ENCODE results near the gene RBM33.

RBM33 gene

DNA sequence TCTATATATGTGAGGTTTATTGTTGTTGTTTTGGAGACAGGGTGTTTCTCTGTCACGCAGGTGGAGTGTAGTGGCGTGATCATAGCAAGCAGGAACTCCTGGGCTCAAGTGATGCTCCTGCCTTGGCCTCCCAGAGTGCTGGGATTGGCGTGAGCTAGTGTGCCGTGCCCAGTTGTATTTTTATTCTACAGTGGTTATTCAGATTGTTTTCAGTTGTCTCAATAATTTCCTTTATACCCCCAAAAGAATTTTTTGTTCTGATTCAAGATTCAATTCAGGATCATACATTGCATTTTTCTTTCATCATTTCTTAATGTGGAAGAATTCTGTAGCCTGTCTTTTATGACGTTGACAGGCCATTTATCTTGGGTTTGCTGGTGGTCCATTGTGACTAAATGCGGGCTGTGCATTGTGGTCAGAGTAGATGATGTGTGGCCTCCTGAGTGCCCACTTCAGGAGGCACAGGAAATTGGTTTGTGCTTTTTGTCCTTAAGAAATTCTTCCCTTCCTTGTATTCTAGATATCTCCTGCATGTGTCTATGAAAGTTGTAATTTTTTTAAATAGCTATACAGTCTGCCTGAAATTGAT is 22.9 kb downstream of the RBM33 start:
- TF ChIP-seq, protein P1, sequence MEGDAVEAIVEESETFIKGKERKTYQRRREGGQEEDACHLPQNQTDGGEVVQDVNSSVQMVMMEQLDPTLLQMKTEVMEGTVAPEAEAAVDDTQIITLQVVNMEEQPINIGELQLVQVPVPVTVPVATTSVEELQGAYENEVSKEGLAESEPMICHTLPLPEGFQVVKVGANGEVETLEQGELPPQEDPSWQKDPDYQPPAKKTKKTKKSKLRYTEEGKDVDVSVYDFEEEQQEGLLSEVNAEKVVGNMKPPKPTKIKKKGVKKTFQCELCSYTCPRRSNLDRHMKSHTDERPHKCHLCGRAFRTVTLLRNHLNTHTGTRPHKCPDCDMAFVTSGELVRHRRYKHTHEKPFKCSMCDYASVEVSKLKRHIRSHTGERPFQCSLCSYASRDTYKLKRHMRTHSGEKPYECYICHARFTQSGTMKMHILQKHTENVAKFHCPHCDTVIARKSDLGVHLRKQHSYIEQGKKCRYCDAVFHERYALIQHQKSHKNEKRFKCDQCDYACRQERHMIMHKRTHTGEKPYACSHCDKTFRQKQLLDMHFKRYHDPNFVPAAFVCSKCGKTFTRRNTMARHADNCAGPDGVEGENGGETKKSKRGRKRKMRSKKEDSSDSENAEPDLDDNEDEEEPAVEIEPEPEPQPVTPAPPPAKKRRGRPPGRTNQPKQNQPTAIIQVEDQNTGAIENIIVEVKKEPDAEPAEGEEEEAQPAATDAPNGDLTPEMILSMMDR (IDR thresholded peaks at IDR 0.05; ENCODE audit: poor library complexity, severe bottlenecking) = no peak
- no peak overlapping the region for H3K4me3 ChIP-seq (ENCODE audit: severe bottlenecking)
- H3K9me3 ChIP-seq (ENCODE audit: severe bottlenecking) = no peaks in the 10 kb centered on the region
- no peak overlapping the region for H3K27ac ChIP-seq (ENCODE audit: poor library complexity, severe bottlenecking)
- peaks cover 24% of the 10 kb centered on the region for H3K4me1 ChIP-seq (ENCODE audit: insufficient read depth, poor library complexity, severe bottlenecking)
- DNase-seq (ENCODE audit: low spot score) (no peak), ATAC-seq (ENCODE audit: low read depth) (no peak)
- no peaks in the 10 kb centered on the region for H3K27me3 ChIP-seq (ENCODE audit: insufficient read depth, poor library complexity, severe bottlenecking)
- H3K36me3 ChIP-seq (ENCODE audit: low read depth) = peaks cover 21% of the 10 kb centered on the region

DNA sequence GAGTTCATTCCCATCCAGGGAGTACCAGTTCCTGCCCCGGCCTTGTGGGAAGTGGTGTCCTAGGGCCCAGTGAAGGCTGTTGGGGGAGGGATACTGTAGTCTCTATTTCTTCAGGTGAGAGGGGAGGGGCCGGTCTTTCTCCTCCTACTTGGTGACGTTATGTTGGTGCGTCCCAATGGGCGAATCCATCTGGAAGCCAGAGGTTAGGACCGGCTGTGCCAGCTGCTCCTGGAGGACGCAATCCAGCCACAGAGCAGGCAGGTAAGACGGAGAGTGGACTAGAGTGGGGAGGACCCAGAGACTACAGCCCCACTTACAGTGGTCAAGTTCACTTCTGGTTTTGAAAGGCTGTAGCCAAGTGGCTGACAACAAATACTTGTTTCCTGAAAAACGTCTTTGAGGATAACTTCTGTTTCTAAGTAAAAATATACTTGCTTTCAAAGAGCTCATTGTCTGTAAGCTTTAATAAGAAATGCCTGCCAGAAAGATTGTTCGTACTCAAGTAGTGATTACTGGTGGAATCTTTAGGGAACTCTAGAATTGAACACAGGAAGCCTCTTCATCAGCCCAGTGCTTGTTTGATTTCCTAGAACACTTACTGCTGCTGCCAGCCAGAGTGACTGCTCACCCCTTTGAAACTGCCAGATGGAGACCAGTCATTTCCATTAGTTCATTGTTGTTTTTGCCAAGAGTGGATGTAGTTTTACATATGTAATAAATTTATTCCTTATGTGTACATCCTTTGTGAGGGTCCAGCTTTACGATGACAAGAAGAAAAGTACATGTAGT is 25.4 kb downstream of the RBM33 start:
- Histone ChIP-seq H3K4me3 (ENCODE audit: severe bottlenecking) (no peak overlapping the region), H3K27ac (ENCODE audit: poor library complexity, severe bottlenecking) (no peak overlapping the region), H3K27me3 (ENCODE audit: insufficient read depth, poor library complexity, severe bottlenecking) (no peaks in the 10 kb centered on the region), H3K4me1 (ENCODE audit: insufficient read depth, poor library complexity, severe bottlenecking) (peaks cover 18% of the 10 kb centered on the region), H3K36me3 (ENCODE audit: low read depth) (peaks cover 33% of the 10 kb centered on the region), H3K9me3 (ENCODE audit: severe bottlenecking) (no peaks in the 10 kb centered on the region)
- ATAC-seq (ENCODE audit: low read depth) (no peak), DNase-seq (ENCODE audit: low spot score) (no peak)
- TF ChIP-seq, protein P1 (IDR thresholded peaks at IDR 0.05; ENCODE audit: poor library complexity, severe bottlenecking) = no peak

DNA sequence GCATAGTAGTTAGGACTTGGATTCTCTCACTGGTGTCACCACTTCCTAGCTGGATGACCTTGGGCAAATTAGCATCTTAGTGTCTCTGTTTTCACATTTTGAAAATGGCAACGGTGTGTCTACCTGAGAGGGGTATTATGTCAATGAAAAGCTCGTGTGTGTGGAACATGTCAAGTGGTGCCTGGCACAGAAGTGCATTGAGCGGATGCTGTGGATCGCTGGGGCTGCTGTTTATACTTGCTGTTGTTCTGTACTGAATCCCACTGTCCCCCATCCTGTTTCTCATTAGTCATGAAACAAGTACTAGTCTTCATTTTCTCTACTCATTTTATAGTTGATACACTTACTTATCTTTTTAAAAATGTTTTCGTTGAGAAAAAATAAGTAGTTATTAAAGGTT is 26.1 kb downstream of the RBM33 start:
- Histone ChIP-seq H3K27ac (ENCODE audit: poor library complexity, severe bottlenecking) (no peak overlapping the region), H3K4me3 (ENCODE audit: severe bottlenecking) (no peak overlapping the region), H3K9me3 (ENCODE audit: severe bottlenecking) (no peaks in the 10 kb centered on the region), H3K4me1 (ENCODE audit: insufficient read depth, poor library complexity, severe bottlenecking) (peaks cover 15% of the 10 kb centered on the region), H3K36me3 (ENCODE audit: low read depth) (peaks cover 33% of the 10 kb centered on the region), H3K27me3 (ENCODE audit: insufficient read depth, poor library complexity, severe bottlenecking) (no peaks in the 10 kb centered on the region)
- ATAC-seq (ENCODE audit: low read depth) (no peak), DNase-seq (ENCODE audit: low spot score) (no peak)
- TF ChIP-seq, protein P1 (IDR thresholded peaks at IDR 0.05; ENCODE audit: poor library complexity, severe bottlenecking) = no peak

- ATAC-seq (ENCODE audit: low read depth) (no peak), DNase-seq (ENCODE audit: low spot score) (no peak)
- H3K27me3 ChIP-seq (ENCODE audit: insufficient read depth, poor library complexity, severe bottlenecking) = no peaks in the 10 kb centered on the region
- H3K4me3 ChIP-seq (ENCODE audit: severe bottlenecking) = no peak overlapping the region
- H3K36me3 ChIP-seq (ENCODE audit: low read depth) = peaks cover 35% of the 10 kb centered on the region
- H3K27ac ChIP-seq (ENCODE audit: poor library complexity, severe bottlenecking) = no peak overlapping the region
- H3K4me1 ChIP-seq (ENCODE audit: insufficient read depth, poor library complexity, severe bottlenecking) = peaks cover 7% of the 10 kb centered on the region
- TF ChIP-seq, protein P1 (IDR thresholded peaks at IDR 0.05; ENCODE audit: poor library complexity, severe bottlenecking) = no peak
- no peaks in the 10 kb centered on the region for H3K9me3 ChIP-seq (ENCODE audit: severe bottlenecking)
Measured at GRCh38 chr7:155674556-155674955, 30.1 kb downstream of the RBM33 start.

DNA sequence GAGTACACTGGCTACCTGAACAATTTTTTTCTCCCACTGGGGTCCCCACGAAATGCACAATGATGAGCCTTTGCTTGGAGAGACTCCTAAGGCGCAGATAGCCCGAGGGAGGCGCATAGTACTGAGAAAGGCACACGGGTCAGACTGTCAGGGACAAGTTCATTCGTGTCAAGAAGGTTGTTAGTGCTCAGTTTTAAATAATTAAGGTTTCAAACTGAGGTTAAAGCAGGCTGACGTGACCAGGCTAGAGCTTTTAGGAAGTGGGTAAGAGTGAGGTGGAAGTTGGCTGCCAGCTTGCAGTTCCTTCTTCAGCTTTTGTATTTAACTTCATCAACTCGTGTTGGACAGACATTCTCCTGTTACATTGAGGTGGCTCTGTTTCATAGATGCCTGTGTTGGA is 31.6 kb downstream of the RBM33 start:
- H3K9me3 ChIP-seq (ENCODE audit: severe bottlenecking) = no peaks in the 10 kb centered on the region
- no peak for DNase-seq (ENCODE audit: low spot score)
- no peaks in the 10 kb centered on the region for H3K27me3 ChIP-seq (ENCODE audit: insufficient read depth, poor library complexity, severe bottlenecking)
- H3K4me1 ChIP-seq (ENCODE audit: insufficient read depth, poor library complexity, severe bottlenecking) = no peaks in the 10 kb centered on the region
- TF ChIP-seq, protein P1 (IDR thresholded peaks at IDR 0.05; ENCODE audit: poor library complexity, severe bottlenecking) = no peak
- ATAC-seq (ENCODE audit: low read depth) = no peak
- peaks cover 50% of the 10 kb centered on the region for H3K36me3 ChIP-seq (ENCODE audit: low read depth)
- no peak overlapping the region for H3K4me3 ChIP-seq (ENCODE audit: severe bottlenecking)
- peak overlapping the region; percentile 12 for H3K27ac ChIP-seq (ENCODE audit: poor library complexity, severe bottlenecking)
